ENCODE data around the gene PKP2.
A peak's percentile ranks its signal among the peaks of the same experiment; 100 is the strongest.
"Not testable (repeated sequence)": the region's sequence is repeated elsewhere in the genome, so short reads cannot be mapped to it uniquely, and the experiment has no call there.

The PKP2 gene

GRCh38 chr12:32895688-32896431 is 717 bp downstream of the PKP2 start:
- DNase-seq (ENCODE audit: low read depth, low spot score), result no peak

- no peak for DNase-seq (ENCODE audit: low read depth, low spot score)
Observed at GRCh38 chr12:32894566-32894965, 2.0 kb downstream of the PKP2 start.

- no peak for DNase-seq (ENCODE audit: low read depth, low spot score)
Observed at GRCh38 chr12:32893458-32893857, 3.1 kb downstream of the PKP2 start.

GRCh38 chr12:32893043-32893442 is 3.5 kb downstream of the PKP2 start:
- no peak for DNase-seq (ENCODE audit: low read depth, low spot score)

GRCh38 chr12:32892369-32892768 is 4.2 kb downstream of the PKP2 start:
- DNase-seq (ENCODE audit: low read depth, low spot score), result not testable (repeated sequence)

- DNase-seq (ENCODE audit: low read depth, low spot score), result peak; percentile 63
Observed at GRCh38 chr12:32891956-32892355, 4.6 kb downstream of the PKP2 start.

GRCh38 chr12:32891526-32891925 is 5.1 kb downstream of the PKP2 start:
- DNase-seq (ENCODE audit: low read depth, low spot score), result no peak

GRCh38 chr12:32889011-32889760 is 7.4 kb downstream of the PKP2 start:
- DNase-seq (ENCODE audit: low read depth, low spot score), result no peak

GRCh38 chr12:32887058-32887457 is 9.5 kb downstream of the PKP2 start:
- DNase-seq (ENCODE audit: low read depth, low spot score), result no peak

- no peak for DNase-seq (ENCODE audit: low read depth, low spot score)
Observed at GRCh38 chr12:32885831-32886230, 10.7 kb downstream of the PKP2 start.

- DNase-seq (ENCODE audit: low read depth, low spot score), result no peak
Observed at GRCh38 chr12:32884962-32885361, 11.6 kb downstream of the PKP2 start.

- no peak for DNase-seq (ENCODE audit: low read depth, low spot score)
Observed at GRCh38 chr12:32881702-32882101, 14.9 kb downstream of the PKP2 start.

GRCh38 chr12:32881107-32881506 is 15.5 kb downstream of the PKP2 start:
- DNase-seq (ENCODE audit: low read depth, low spot score), result no peak

- not testable (repeated sequence) for DNase-seq (ENCODE audit: low read depth, low spot score)
Observed at GRCh38 chr12:32879066-32879465, 17.5 kb downstream of the PKP2 start.

GRCh38 chr12:32877601-32878459 is 18.7 kb downstream of the PKP2 start:
- DNase-seq (ENCODE audit: low read depth, low spot score), result no peak

- DNase-seq (ENCODE audit: low read depth, low spot score), result no peak
Observed at GRCh38 chr12:32876004-32876403, 20.6 kb downstream of the PKP2 start.

GRCh38 chr12:32874975-32875374 is 21.6 kb downstream of the PKP2 start:
- DNase-seq (ENCODE audit: low read depth, low spot score), result no peak

GRCh38 chr12:32874078-32874477 is 22.5 kb downstream of the PKP2 start:
- no peak for DNase-seq (ENCODE audit: low read depth, low spot score)

- not testable (repeated sequence) for DNase-seq (ENCODE audit: low read depth, low spot score)
Observed at GRCh38 chr12:32872416-32872815, 24.2 kb downstream of the PKP2 start.

GRCh38 chr12:32870716-32871115 is 25.9 kb downstream of the PKP2 start:
- no peak for DNase-seq (ENCODE audit: low read depth, low spot score)

- no peak for DNase-seq (ENCODE audit: low read depth, low spot score)
Observed at GRCh38 chr12:32868885-32869284, 27.7 kb downstream of the PKP2 start.

GRCh38 chr12:32864731-32865130 is 31.8 kb downstream of the PKP2 start:
- no peak for DNase-seq (ENCODE audit: low read depth, low spot score)

Data from iPS DF 19.7 (cell line).